OCI-M1 (cell line): ENCODE data around the gene HMOX1.
A peak's percentile ranks its signal among the peaks of the same experiment; 100 is the strongest.
"Not testable (repeated sequence)": the region's sequence is repeated elsewhere in the genome, so short reads cannot be mapped to it uniquely, and the experiment has no call there.

Experiments
- DNase-seq: peaks from one replicate; lab custom pipeline; 2025; lab: John Stamatoyannopoulos, UW

HMOX1 gene

GRCh38 chr22:35434061-35434710 is 53.3 kb downstream of the HMOX1 start:
- no peak for DNase-seq

GRCh38 chr22:35435201-35435740 is 54.4 kb downstream of the HMOX1 start:
- no peak for DNase-seq

GRCh38 chr22:35436421-35436820 is 55.5 kb downstream of the HMOX1 start:
- DNase-seq: no peak

GRCh38 chr22:35437049-35437448 is 56.2 kb downstream of the HMOX1 start:
- DNase-seq: peak; percentile 30

GRCh38 chr22:35438673-35439364 is 57.9 kb downstream of the HMOX1 start:
- DNase-seq: not testable (repeated sequence)

- DNase-seq: no peak
Measured at GRCh38 chr22:35439365-35439717, 58.4 kb downstream of the HMOX1 start.

- DNase-seq: no peak
Measured at GRCh38 chr22:35440129-35440528, 59.2 kb downstream of the HMOX1 start.

GRCh38 chr22:35441489-35442100 is 60.7 kb downstream of the HMOX1 start:
- DNase-seq: no peak

GRCh38 chr22:35442471-35442870 is 61.6 kb downstream of the HMOX1 start:
- DNase-seq: no peak

GRCh38 chr22:35443338-35443737 is 62.4 kb downstream of the HMOX1 start:
- no peak for DNase-seq
